ENCODE data around the gene ETV6. TPM values are rescaled to one million over a fixed set of nuclear protein-coding genes. Genes with fewer than 3 reads are reported as not detected.
A peak's percentile ranks its signal among the peaks of the same experiment; 100 is the strongest.

ETV6 gene
- total RNA-seq, 1 donor from 2014 or later: 31.4 TPM

GRCh38 chr12:11658791-11659190 is 9.3 kb downstream of the ETV6 start:
- no peaks in the 10 kb centered on the region for H3K27me3 Mint-ChIP-seq (ENCODE audit: low read depth)
- no peaks in the 10 kb centered on the region for H3K9me3 Mint-ChIP-seq
- DNase-seq (ENCODE audit: low spot score in 2 of 2, unreplicated experiment in 2 of 2): no peak
- H3K36me3 Mint-ChIP-seq: peaks cover 4% of the 10 kb centered on the region
- peak overlapping the region; percentile 24 for H3K27ac Mint-ChIP-seq
- TF ChIP-seq, protein P1, sequence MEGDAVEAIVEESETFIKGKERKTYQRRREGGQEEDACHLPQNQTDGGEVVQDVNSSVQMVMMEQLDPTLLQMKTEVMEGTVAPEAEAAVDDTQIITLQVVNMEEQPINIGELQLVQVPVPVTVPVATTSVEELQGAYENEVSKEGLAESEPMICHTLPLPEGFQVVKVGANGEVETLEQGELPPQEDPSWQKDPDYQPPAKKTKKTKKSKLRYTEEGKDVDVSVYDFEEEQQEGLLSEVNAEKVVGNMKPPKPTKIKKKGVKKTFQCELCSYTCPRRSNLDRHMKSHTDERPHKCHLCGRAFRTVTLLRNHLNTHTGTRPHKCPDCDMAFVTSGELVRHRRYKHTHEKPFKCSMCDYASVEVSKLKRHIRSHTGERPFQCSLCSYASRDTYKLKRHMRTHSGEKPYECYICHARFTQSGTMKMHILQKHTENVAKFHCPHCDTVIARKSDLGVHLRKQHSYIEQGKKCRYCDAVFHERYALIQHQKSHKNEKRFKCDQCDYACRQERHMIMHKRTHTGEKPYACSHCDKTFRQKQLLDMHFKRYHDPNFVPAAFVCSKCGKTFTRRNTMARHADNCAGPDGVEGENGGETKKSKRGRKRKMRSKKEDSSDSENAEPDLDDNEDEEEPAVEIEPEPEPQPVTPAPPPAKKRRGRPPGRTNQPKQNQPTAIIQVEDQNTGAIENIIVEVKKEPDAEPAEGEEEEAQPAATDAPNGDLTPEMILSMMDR (IDR thresholded peaks at IDR 0.05; ENCODE audit: unreplicated experiment): no peak
- H3K4me3 Mint-ChIP-seq: no peak overlapping the region
- peaks cover 55% of the 10 kb centered on the region for H3K4me1 Mint-ChIP-seq

- no peaks in the 10 kb centered on the region for H3K9me3 Mint-ChIP-seq
- H3K4me1 Mint-ChIP-seq: peaks cover 54% of the 10 kb centered on the region
- peaks cover 8% of the 10 kb centered on the region for H3K36me3 Mint-ChIP-seq
Observed at GRCh38 chr12:11660624-11661023, 11.2 kb downstream of the ETV6 start.

GRCh38 chr12:11661491-11662089 is 12.1 kb downstream of the ETV6 start:
- H3K9me3 Mint-ChIP-seq: no peaks in the 10 kb centered on the region
- H3K4me3 Mint-ChIP-seq: no peak overlapping the region
- H3K4me1 Mint-ChIP-seq: peaks cover 44% of the 10 kb centered on the region
- DNase-seq (ENCODE audit: low spot score in 2 of 2, unreplicated experiment in 2 of 2): no peak
- TF ChIP-seq, protein P1 (IDR thresholded peaks at IDR 0.05; ENCODE audit: unreplicated experiment): no peak
- peak overlapping the region; percentile 7 for H3K27ac Mint-ChIP-seq
- no peaks in the 10 kb centered on the region for H3K27me3 Mint-ChIP-seq (ENCODE audit: low read depth)
- peaks cover 8% of the 10 kb centered on the region for H3K36me3 Mint-ChIP-seq

More at GRCh38 chr12:11660624-11661023, 11.2 kb downstream of the ETV6 start:
- DNase-seq (ENCODE audit: low spot score in 2 of 2, unreplicated experiment in 2 of 2): no peak
- Mint-ChIP-seq H3K27ac (no peak overlapping the region), H3K27me3 (ENCODE audit: low read depth) (no peaks in the 10 kb centered on the region), H3K4me3 (no peak overlapping the region)
- TF ChIP-seq, protein P1 (IDR thresholded peaks at IDR 0.05; ENCODE audit: unreplicated experiment): no peak

- peaks cover 37% of the 10 kb centered on the region for H3K4me1 Mint-ChIP-seq
- H3K27me3 Mint-ChIP-seq (ENCODE audit: low read depth): no peaks in the 10 kb centered on the region
- no peak overlapping the region for H3K4me3 Mint-ChIP-seq
- no peak for DNase-seq (ENCODE audit: low spot score in 2 of 2, unreplicated experiment in 2 of 2)
- H3K27ac Mint-ChIP-seq: no peak overlapping the region
- H3K36me3 Mint-ChIP-seq: peaks cover 8% of the 10 kb centered on the region
- no peaks in the 10 kb centered on the region for H3K9me3 Mint-ChIP-seq
- TF ChIP-seq, protein P1 (IDR thresholded peaks at IDR 0.05; ENCODE audit: unreplicated experiment): no peak
Observed at GRCh38 chr12:11662369-11662768, 12.9 kb downstream of the ETV6 start.

DNA sequence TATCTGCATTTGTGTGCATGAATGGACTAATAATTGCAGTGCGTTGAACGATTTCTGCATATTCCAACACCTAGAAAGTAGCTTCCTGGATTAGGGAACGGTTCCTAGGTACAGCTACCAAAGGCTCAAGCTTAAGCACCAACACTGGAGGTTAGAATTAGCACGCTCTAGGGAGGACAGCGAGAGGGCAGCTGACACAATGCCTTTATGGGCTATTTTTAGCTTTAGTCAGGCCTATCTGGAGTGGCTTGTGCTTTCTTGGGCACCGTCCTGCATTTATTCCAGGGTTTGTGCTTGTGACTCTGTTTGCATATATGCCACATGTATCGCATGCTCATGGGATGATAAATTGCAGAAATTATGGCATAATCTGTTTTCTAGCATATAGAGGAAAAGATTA is 13.7 kb downstream of the ETV6 start:
- no peaks in the 10 kb centered on the region for H3K9me3 Mint-ChIP-seq
- H3K27ac Mint-ChIP-seq: no peak overlapping the region
- H3K4me1 Mint-ChIP-seq: peaks cover 31% of the 10 kb centered on the region
- no peak overlapping the region for H3K4me3 Mint-ChIP-seq
- TF ChIP-seq, protein P1 (IDR thresholded peaks at IDR 0.05; ENCODE audit: unreplicated experiment): no peak
- peaks cover 10% of the 10 kb centered on the region for H3K36me3 Mint-ChIP-seq
- no peak for DNase-seq (ENCODE audit: low spot score in 2 of 2, unreplicated experiment in 2 of 2)
- H3K27me3 Mint-ChIP-seq (ENCODE audit: low read depth): no peaks in the 10 kb centered on the region
